SJSA1 (cell line): ENCODE data around the gene UBE2E1. TPM values are rescaled to one million over a fixed set of nuclear protein-coding genes. Genes with fewer than 3 reads are reported as not detected.
"Not testable (repeated sequence)": the region's sequence is repeated elsewhere in the genome, so short reads cannot be mapped to it uniquely, and the experiment has no call there.

Experiments used
- DNase-seq, 2 experiments: peaks; one replicate each; pipeline ENCODE4 v3.0.0-alpha.2; 2015 to 2020; ENCODE audit warnings: low spot score in 2 of 2, low read depth in 1 of 2
- H3K27ac ChIP-seq: fragments of 250-450 bp; sonication (Bioruptor Pico); 2 replicates; pipeline ENCODE4 v1.5.1; 2020; ENCODE audit warnings: mild to moderate bottlenecking, moderate library complexity
- H3K27me3 ChIP-seq: fragments of 250-450 bp; sonication (Bioruptor Pico); replicated peaks from 2 replicates; pipeline ENCODE4 v1.5.1; 2020; ENCODE audit warnings: mild to moderate bottlenecking, moderate library complexity
- H3K36me3 ChIP-seq: fragments of 250-450 bp; sonication (Bioruptor Pico); 2 replicates; pipeline ENCODE4 v1.5.1; 2020; ENCODE audit warnings: mild to moderate bottlenecking
- H3K4me1 ChIP-seq: fragments of 250-450 bp; sonication (Bioruptor Pico); replicated peaks from 2 replicates; pipeline ENCODE4 v1.6.1; 2021; ENCODE audit warnings: mild to moderate bottlenecking
- H3K4me3 ChIP-seq: fragments of 250-450 bp; sonication (Bioruptor Pico); 2 replicates; pipeline ENCODE4 v1.5.1; 2020; ENCODE audit warnings: mild to moderate bottlenecking
- H3K9me3 ChIP-seq: fragments of 250-450 bp; sonication (Bioruptor Pico); replicated peaks from 2 replicates; pipeline ENCODE4 v1.5.1; 2020; ENCODE audit warnings: mild to moderate bottlenecking
- total RNA-seq: library from RNA; depleted of rRNA; stranded (reverse); fragments of >200 nt; shearing (Covaris generic); gene quantifications from 2 replicates; pipeline ENCODE4 v1.2.3, GENCODE V29; 2014

The UBE2E1 gene
- total RNA-seq, 1 experiment from 2014 or later = 112 TPM

DNA sequence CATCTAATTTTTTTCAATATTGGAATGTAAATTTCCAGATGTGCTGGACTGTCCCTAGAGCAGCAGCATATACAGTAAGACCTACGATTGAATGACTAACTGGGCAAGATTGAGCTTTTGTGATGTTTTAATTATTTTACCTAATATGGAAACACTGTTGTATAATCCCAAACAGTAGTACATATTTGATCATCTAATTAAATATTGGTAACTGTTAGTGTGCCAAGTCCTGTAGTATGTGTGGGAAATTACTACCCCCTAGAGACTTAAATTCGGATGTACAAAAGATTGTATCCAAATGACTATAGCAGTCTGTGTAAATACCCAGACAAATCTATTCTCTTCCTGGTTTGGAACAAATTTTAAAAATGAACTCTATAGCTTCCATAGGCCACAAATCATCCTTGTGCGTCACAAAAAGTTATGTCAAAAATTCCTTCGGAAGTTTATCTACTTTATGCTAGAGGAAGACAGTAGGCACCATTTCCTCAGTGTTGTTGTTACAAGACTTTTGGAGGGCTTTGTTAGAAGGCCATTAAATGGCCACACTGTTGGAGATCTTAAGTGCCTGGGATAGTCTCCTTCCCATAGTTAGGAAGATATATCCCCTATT is 69.5 kb downstream of the UBE2E1 start:
- no peak for DNase-seq
- no peak overlapping the region for H3K27ac ChIP-seq
- no peaks in the 10 kb centered on the region for H3K27me3 ChIP-seq
- H3K4me1 ChIP-seq = peaks cover 17% of the 10 kb centered on the region
- no peaks in the 10 kb centered on the region for H3K36me3 ChIP-seq
- H3K4me3 ChIP-seq = no peak overlapping the region
- no peaks in the 10 kb centered on the region for H3K9me3 ChIP-seq

GRCh38 chr3:23876923-23877322 is 71.2 kb downstream of the UBE2E1 start:
- H3K9me3 ChIP-seq = no peaks in the 10 kb centered on the region
- no peak for DNase-seq
- no peak overlapping the region for H3K27ac ChIP-seq
- H3K36me3 ChIP-seq = peaks cover 3% of the 10 kb centered on the region; the same call in 1 of the 2 replicates
- H3K27me3 ChIP-seq = no peaks in the 10 kb centered on the region
- H3K4me1 ChIP-seq = peaks cover 17% of the 10 kb centered on the region
- no peak overlapping the region for H3K4me3 ChIP-seq

DNA sequence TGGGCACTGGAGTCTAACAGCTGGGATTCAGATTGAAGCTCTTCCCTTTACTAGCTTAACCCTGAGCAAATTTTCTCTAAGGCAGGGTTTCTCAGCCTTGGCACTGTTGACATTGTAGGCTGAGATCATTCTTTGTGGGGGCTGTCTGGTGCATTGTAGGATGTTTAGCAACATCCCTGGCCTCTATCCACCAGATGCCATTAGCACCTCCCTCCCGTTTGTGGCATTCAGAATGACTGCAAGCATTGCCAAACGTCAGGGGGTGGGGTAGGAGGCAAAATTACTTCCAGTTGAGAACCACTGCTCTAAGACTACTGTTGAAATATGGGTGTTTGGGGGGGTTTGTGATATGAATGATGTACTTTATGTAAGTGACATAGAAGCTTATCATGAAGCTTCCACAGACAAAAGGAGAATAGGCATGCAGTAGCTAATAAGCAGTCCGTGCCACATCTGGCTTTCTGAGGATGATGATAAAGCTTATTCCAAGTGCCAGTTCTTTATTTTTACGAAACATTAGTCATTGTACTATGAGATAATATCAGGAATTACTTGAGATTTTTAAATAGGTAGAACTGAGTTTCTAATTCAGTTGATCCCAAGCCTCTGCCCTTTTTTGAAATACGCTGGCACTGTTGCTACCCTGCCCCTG is 71.7 kb downstream of the UBE2E1 start:
- DNase-seq = peak; percentile 18 to 47
- Histone ChIP-seq H3K4me3 (no peak overlapping the region), H3K36me3 (peaks cover 5% of the 10 kb centered on the region; the same call in 1 of the 2 replicates), H3K9me3 (no peaks in the 10 kb centered on the region), H3K27ac (no peak overlapping the region), H3K27me3 (no peaks in the 10 kb centered on the region), H3K4me1 (peaks cover 17% of the 10 kb centered on the region)

DNA sequence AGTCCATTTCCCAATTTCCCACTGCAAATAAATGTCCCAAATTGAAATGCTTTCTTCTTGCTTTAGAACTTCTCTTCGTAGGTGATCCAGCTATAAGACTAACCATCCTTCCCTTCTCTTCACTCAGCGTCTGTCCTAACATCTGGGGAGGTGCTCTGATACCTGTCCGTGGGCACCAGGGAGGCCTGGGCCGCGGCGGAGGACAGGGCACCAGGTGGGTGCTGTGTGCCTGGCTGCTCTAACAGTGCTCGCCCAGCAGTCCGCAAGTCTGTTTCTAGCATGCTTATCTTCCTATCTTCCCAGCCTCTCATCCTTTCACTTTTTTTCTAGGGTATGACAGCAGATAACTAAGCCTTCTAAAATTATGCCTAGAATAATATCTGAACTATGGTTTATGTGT is 73.7 kb downstream of the UBE2E1 start:
- peaks cover 5% of the 10 kb centered on the region; the same call in 1 of the 2 replicates for H3K36me3 ChIP-seq
- H3K9me3 ChIP-seq = no peaks in the 10 kb centered on the region
- H3K4me3 ChIP-seq = no peak overlapping the region
- H3K27me3 ChIP-seq = no peaks in the 10 kb centered on the region
- peaks cover 14% of the 10 kb centered on the region for H3K4me1 ChIP-seq
- no peak overlapping the region for H3K27ac ChIP-seq
- DNase-seq = no peak

GRCh38 chr3:23880703-23881339 is 75.1 kb downstream of the UBE2E1 start:
- Histone ChIP-seq H3K27ac (no peak overlapping the region), H3K36me3 (peaks cover 5% of the 10 kb centered on the region; the same call in 1 of the 2 replicates), H3K9me3 (no peaks in the 10 kb centered on the region), H3K4me1 (peaks cover 9% of the 10 kb centered on the region), H3K4me3 (no peak overlapping the region), H3K27me3 (no peaks in the 10 kb centered on the region)
- DNase-seq = no peak

- DNase-seq, H3K27ac ChIP-seq, H3K4me3 ChIP-seq, H3K9me3 ChIP-seq, H3K27me3 ChIP-seq, H3K36me3 ChIP-seq, H3K4me1 ChIP-seq: not testable (repeated sequence)
Measured at GRCh38 chr3:23881993-23882392, 76.2 kb downstream of the UBE2E1 start.

DNA sequence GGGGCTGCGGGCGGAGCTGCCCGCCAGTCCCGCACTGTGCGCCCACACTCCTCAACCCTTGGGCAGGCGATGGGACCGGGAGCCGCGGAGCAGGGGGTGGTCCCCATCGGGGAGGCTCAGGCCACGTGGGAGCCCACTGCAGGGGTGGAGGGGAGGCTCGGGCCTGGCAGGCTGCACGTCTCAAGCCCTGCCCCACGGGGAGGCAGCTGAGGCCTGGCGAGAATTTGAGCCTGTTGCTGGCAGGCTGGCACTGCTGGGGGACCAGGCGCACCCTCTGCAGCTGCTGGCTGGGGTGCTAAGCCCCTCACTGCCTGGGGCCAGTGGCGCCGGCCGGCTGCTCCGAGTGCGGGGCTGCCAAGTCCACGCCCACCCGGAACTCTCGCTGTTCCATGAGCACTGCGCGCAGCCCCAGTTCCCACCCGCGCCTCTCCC is 76.7 kb downstream of the UBE2E1 start:
- DNase-seq = no peak
- Histone ChIP-seq H3K27me3 (no peaks in the 10 kb centered on the region), H3K27ac (no peak overlapping the region), H3K4me1 (peaks cover 2% of the 10 kb centered on the region), H3K36me3 (peaks cover 7% of the 10 kb centered on the region; the same call in 1 of the 2 replicates), H3K9me3 (no peaks in the 10 kb centered on the region), H3K4me3 (no peak overlapping the region)

DNA sequence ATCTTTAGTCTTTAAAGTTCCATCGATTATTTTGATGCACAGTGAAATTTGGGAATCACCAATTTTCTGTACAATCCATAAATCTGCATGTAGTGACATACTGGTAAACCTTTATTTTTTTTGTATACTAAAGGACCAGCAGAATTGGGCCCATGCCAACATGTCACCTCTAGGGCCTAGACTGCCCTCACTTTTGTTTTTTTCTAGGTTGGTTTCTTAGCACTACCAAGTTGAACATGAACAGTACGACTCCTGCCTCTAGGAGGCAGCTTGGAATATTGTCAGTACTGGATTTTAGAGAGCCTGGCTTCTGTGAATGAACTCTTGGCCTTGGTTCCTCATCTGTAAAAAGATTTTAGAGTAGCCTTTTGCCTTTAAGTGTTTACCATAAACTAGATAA is 78.7 kb downstream of the UBE2E1 start:
- Histone ChIP-seq H3K36me3 (peaks cover 19% of the 10 kb centered on the region), H3K27ac (no peak overlapping the region), H3K9me3 (no peaks in the 10 kb centered on the region), H3K4me3 (no peak overlapping the region), H3K27me3 (no peaks in the 10 kb centered on the region), H3K4me1 (no peaks in the 10 kb centered on the region)
- no peak for DNase-seq

GRCh38 chr3:23885210-23885609 is 79.5 kb downstream of the UBE2E1 start:
- Histone ChIP-seq H3K36me3 (peaks cover 19% of the 10 kb centered on the region), H3K27ac (no peak overlapping the region), H3K4me1 (no peaks in the 10 kb centered on the region), H3K27me3 (no peaks in the 10 kb centered on the region), H3K4me3 (no peak overlapping the region), H3K9me3 (no peaks in the 10 kb centered on the region)
- DNase-seq = no peak

DNA sequence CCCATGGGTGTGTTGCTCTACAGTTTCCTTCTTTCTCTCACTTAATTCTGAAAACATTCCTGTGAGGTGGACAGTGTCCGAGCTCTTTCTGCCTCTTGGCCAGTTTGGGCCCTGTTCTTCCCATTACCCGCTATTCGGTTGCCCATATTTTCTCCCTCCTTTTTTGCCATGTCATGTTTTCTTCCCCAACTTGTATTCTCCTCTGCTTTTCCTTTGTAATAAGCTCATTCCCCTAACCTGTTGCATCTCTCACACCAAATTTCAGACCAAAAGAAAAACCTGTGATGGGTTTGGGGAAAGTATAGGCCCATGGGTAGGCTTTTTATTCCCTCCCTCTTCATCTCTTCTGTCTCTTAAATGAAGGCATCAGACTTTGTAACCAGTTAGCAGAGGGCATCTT is 80.6 kb downstream of the UBE2E1 start:
- Histone ChIP-seq H3K27me3 (no peaks in the 10 kb centered on the region), H3K27ac (no peak overlapping the region), H3K4me1 (no peaks in the 10 kb centered on the region)

GRCh38 chr3:23888617-23889228 is 83.0 kb downstream of the UBE2E1 start:
- DNase-seq = peak in 1 of 2 experiments; percentile 25
- Histone ChIP-seq H3K27me3 (no peaks in the 10 kb centered on the region), H3K4me3 (no peak overlapping the region), H3K36me3 (peaks cover 28% of the 10 kb centered on the region), H3K27ac (no peak overlapping the region), H3K9me3 (no peaks in the 10 kb centered on the region), H3K4me1 (no peaks in the 10 kb centered on the region)

More for the DNA sequence above, 80.6 kb downstream of the UBE2E1 start:
- Histone ChIP-seq H3K9me3 (no peaks in the 10 kb centered on the region), H3K36me3 (peaks cover 26% of the 10 kb centered on the region), H3K4me3 (no peak overlapping the region)
- DNase-seq = no peak

DNA sequence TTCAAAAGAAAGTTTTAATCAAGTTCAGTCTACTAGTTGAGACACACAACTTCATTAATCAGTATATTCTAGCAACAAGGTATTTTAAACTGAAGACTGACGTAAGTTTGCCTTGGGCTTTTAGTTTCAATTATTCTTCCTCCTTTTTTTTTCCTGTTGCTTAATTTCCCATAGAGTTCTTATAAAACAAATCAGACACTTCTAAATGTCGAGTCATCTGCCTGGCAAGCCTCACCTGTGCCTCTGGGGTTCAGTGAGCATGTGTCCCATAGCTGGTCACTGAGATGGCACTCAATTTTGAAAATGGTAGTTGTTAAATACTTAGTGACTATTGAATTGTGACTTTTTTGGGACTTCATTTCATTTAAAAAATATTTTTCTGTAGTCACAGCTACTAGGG is 83.6 kb downstream of the UBE2E1 start:
- no peak overlapping the region for H3K4me3 ChIP-seq

DNA sequence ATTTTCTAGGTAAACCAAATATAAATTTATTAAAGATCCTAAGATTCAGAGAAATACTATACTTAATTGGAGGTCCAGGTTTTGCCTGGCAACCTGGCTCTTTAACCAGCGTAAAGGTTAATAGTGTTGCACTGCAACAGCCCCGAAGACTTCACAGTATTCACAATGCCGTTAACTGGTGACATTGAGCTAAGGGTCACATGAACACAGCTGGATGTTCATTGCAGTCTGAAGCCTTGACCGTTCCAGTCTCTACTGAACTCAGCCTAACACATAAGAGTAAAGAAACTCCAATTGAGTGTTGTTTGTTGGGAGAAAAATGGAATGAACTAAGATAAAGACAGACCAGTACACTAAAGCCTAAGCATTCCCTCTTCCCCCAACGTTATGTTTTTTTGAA is 84.2 kb downstream of the UBE2E1 start:
- H3K4me3 ChIP-seq = no peak overlapping the region
- no peaks in the 10 kb centered on the region for H3K4me1 ChIP-seq
- no peaks in the 10 kb centered on the region for H3K9me3 ChIP-seq
- H3K27ac ChIP-seq = no peak overlapping the region
- DNase-seq = no peak
- H3K36me3 ChIP-seq = peaks cover 36% of the 10 kb centered on the region
- no peaks in the 10 kb centered on the region for H3K27me3 ChIP-seq

More for the DNA sequence above, 83.6 kb downstream of the UBE2E1 start:
- Histone ChIP-seq H3K27me3 (no peaks in the 10 kb centered on the region), H3K27ac (no peak overlapping the region), H3K36me3 (peaks cover 32% of the 10 kb centered on the region), H3K9me3 (no peaks in the 10 kb centered on the region), H3K4me1 (no peaks in the 10 kb centered on the region)
- no peak for DNase-seq
